SJCRH30 (cell line): ENCODE data around the gene CLP1. TPM values are rescaled to one million over a fixed set of nuclear protein-coding genes. Genes with fewer than 3 reads are reported as not detected.

Experiments used
- DNase-seq, 2 experiments: peaks; one replicate each; pipeline ENCODE4 v3.0.0-alpha.2; 2015 to 2020
- H3K27ac ChIP-seq: fragments of 250-450 bp; sonication (Bioruptor Pico); 2 replicates; pipeline ENCODE4 v1.5.1; 2020; ENCODE audit warnings: mild to moderate bottlenecking, moderate library complexity
- H3K27me3 ChIP-seq: fragments of 250-450 bp; sonication (Bioruptor Pico); 2 replicates; pipeline ENCODE4 v1.5.1; 2020; ENCODE audit warnings: mild to moderate bottlenecking, moderate library complexity
- H3K36me3 ChIP-seq: fragments of 250-450 bp; sonication (Bioruptor Pico); 2 replicates; pipeline ENCODE4 v1.5.1; 2020; ENCODE audit warnings: mild to moderate bottlenecking, moderate library complexity
- H3K4me1 ChIP-seq: fragments of 250-450 bp; sonication (Bioruptor Pico); 2 replicates; pipeline ENCODE4 v1.5.1; 2020; ENCODE audit warnings: mild to moderate bottlenecking, moderate library complexity
- H3K4me3 ChIP-seq: fragments of 250-450 bp; sonication (Bioruptor Pico); 2 replicates; pipeline ENCODE4 v1.5.1; 2020; ENCODE audit warnings: mild to moderate bottlenecking, moderate library complexity
- H3K9me3 ChIP-seq: fragments of 250-450 bp; sonication (Bioruptor Pico); replicated peaks from 2 replicates; pipeline ENCODE4 v1.5.1; 2020; ENCODE audit warnings: mild to moderate bottlenecking, moderate library complexity
- total RNA-seq: library from RNA; depleted of rRNA; stranded (reverse); fragments of >200 nt; shearing (Covaris generic); gene quantifications from 2 replicates; pipeline ENCODE4 v1.2.3, GENCODE V29; 2014

CLP1 gene
- total RNA-seq, 1 experiment from 2014 or later = 26.5 TPM

- no peak overlapping the region for H3K4me3 ChIP-seq
- H3K36me3 ChIP-seq = peaks cover 5% of the 10 kb centered on the region
- no peaks in the 10 kb centered on the region for H3K27me3 ChIP-seq
- no peaks in the 10 kb centered on the region for H3K9me3 ChIP-seq
- H3K27ac ChIP-seq = no peak overlapping the region
- no peak for DNase-seq
- peaks cover 21% of the 10 kb centered on the region for H3K4me1 ChIP-seq
These were observed 22.3 kb upstream of the CLP1 start for GRCh38 chr11:57635246-57635645.

GRCh38 chr11:57637626-57638004 is 19.9 kb upstream of the CLP1 start:
- no peaks in the 10 kb centered on the region for H3K27me3 ChIP-seq
- peak overlapping the region; percentile 100 for H3K27ac ChIP-seq
- peak; percentile 95 for DNase-seq
- no peaks in the 10 kb centered on the region for H3K9me3 ChIP-seq
- H3K36me3 ChIP-seq = peaks cover 21% of the 10 kb centered on the region
- peak overlapping the region; percentile 99 for H3K4me3 ChIP-seq
- peaks cover 15% of the 10 kb centered on the region for H3K4me1 ChIP-seq

GRCh38 chr11:57638005-57638781 is 19.4 kb upstream of the CLP1 start:
- Histone ChIP-seq H3K27me3 (no peaks in the 10 kb centered on the region), H3K9me3 (no peaks in the 10 kb centered on the region), H3K4me1 (peaks cover 15% of the 10 kb centered on the region), H3K27ac (peak overlapping the region; percentile 100), H3K4me3 (peak overlapping the region; percentile 99), H3K36me3 (peaks cover 21% of the 10 kb centered on the region)
- DNase-seq = peak; percentile 95 to 97

GRCh38 chr11:57638811-57639320 is 18.7 kb upstream of the CLP1 start:
- Histone ChIP-seq H3K9me3 (no peaks in the 10 kb centered on the region), H3K4me1 (peaks cover 15% of the 10 kb centered on the region), H3K27ac (peak overlapping the region; percentile 100), H3K4me3 (peak overlapping the region; percentile 99), H3K27me3 (no peaks in the 10 kb centered on the region), H3K36me3 (peaks cover 21% of the 10 kb centered on the region)
- DNase-seq = peak in 1 of 2 experiments; percentile 29

GRCh38 chr11:57639321-57640067 is 18.1 kb upstream of the CLP1 start:
- Histone ChIP-seq H3K27me3 (no peaks in the 10 kb centered on the region), H3K4me3 (peak overlapping the region; percentile 99), H3K27ac (peak overlapping the region; percentile 100), H3K36me3 (peaks cover 21% of the 10 kb centered on the region), H3K9me3 (no peaks in the 10 kb centered on the region), H3K4me1 (peaks cover 15% of the 10 kb centered on the region)
- DNase-seq = peak; percentile 64 to 76

- no peaks in the 10 kb centered on the region for H3K9me3 ChIP-seq
- no peak overlapping the region for H3K4me3 ChIP-seq
- H3K27ac ChIP-seq = no peak overlapping the region
- DNase-seq = no peak
- peaks cover 20% of the 10 kb centered on the region for H3K4me1 ChIP-seq
- no peaks in the 10 kb centered on the region for H3K27me3 ChIP-seq
- peaks cover 21% of the 10 kb centered on the region for H3K36me3 ChIP-seq
These were observed 17.3 kb upstream of the CLP1 start for GRCh38 chr11:57640068-57640800.

- no peaks in the 10 kb centered on the region for H3K27me3 ChIP-seq
- peak in 1 of 2 experiments; percentile 64 for DNase-seq
- H3K4me3 ChIP-seq = no peak overlapping the region
- peaks cover 20% of the 10 kb centered on the region for H3K4me1 ChIP-seq
- H3K27ac ChIP-seq = no peak overlapping the region
- peaks cover 21% of the 10 kb centered on the region for H3K36me3 ChIP-seq
- no peaks in the 10 kb centered on the region for H3K9me3 ChIP-seq
These were observed 16.4 kb upstream of the CLP1 start for GRCh38 chr11:57641011-57641807.

GRCh38 chr11:57643802-57644201 is 13.8 kb upstream of the CLP1 start:
- H3K9me3 ChIP-seq = no peaks in the 10 kb centered on the region
- peaks cover 15% of the 10 kb centered on the region for H3K36me3 ChIP-seq
- no peak for DNase-seq
- H3K4me1 ChIP-seq = peaks cover 33% of the 10 kb centered on the region
- no peak overlapping the region for H3K4me3 ChIP-seq
- H3K27me3 ChIP-seq = no peaks in the 10 kb centered on the region
- no peak overlapping the region for H3K27ac ChIP-seq

- H3K9me3 ChIP-seq = no peaks in the 10 kb centered on the region
- H3K4me1 ChIP-seq = peaks cover 39% of the 10 kb centered on the region
- DNase-seq = peak; percentile 81 to 86
- no peaks in the 10 kb centered on the region for H3K27me3 ChIP-seq
- no peak overlapping the region for H3K27ac ChIP-seq
- no peak overlapping the region for H3K4me3 ChIP-seq
- peaks cover 15% of the 10 kb centered on the region for H3K36me3 ChIP-seq
These were observed 12.5 kb upstream of the CLP1 start for GRCh38 chr11:57644748-57645688.

- Histone ChIP-seq H3K27ac (no peak overlapping the region), H3K27me3 (no peaks in the 10 kb centered on the region), H3K4me3 (no peak overlapping the region), H3K36me3 (peaks cover 13% of the 10 kb centered on the region), H3K9me3 (no peaks in the 10 kb centered on the region), H3K4me1 (peaks cover 39% of the 10 kb centered on the region)
- no peak for DNase-seq
These were observed 11.9 kb upstream of the CLP1 start for GRCh38 chr11:57645689-57646085.

- Histone ChIP-seq H3K27me3 (no peaks in the 10 kb centered on the region), H3K27ac (no peak overlapping the region), H3K4me3 (no peak overlapping the region), H3K9me3 (no peaks in the 10 kb centered on the region), H3K4me1 (peaks cover 39% of the 10 kb centered on the region), H3K36me3 (peaks cover 7% of the 10 kb centered on the region)
- no peak for DNase-seq
These were observed 11.3 kb upstream of the CLP1 start for GRCh38 chr11:57646194-57646798.

- no peak for DNase-seq
- Histone ChIP-seq H3K9me3 (no peaks in the 10 kb centered on the region), H3K4me1 (peaks cover 39% of the 10 kb centered on the region), H3K36me3 (peaks cover 1% of the 10 kb centered on the region), H3K4me3 (no peak overlapping the region), H3K27ac (no peak overlapping the region), H3K27me3 (no peaks in the 10 kb centered on the region)
These were observed 10.7 kb upstream of the CLP1 start for GRCh38 chr11:57646799-57647303.

GRCh38 chr11:57647372-57647771 is 10.2 kb upstream of the CLP1 start:
- Histone ChIP-seq H3K27me3 (no peaks in the 10 kb centered on the region), H3K9me3 (no peaks in the 10 kb centered on the region), H3K27ac (no peak overlapping the region), H3K36me3 (no peaks in the 10 kb centered on the region), H3K4me1 (peaks cover 39% of the 10 kb centered on the region), H3K4me3 (no peak overlapping the region)
- DNase-seq = no peak
